Neural cell (in vitro differentiated cells): ENCODE measurements around the gene RAVER2.

Source experiments
- CTCF ChIP-seq: fragments of 450-650 bp; IDR thresholded peaks from 2 replicates; pipeline ENCODE4 v1.5.1; 2014; ENCODE audit warnings: antibody characterized with exemption, mild to moderate bottlenecking, moderate library complexity; ENCODE audit not compliant: poor library complexity, severe bottlenecking
- EP300 ChIP-seq: fragments of 450-650 bp; conservative IDR thresholded peaks from 2 replicates; pipeline ENCODE4 v1.6.1; 2014; ENCODE audit warnings: antibody characterized with exemption, mild to moderate bottlenecking, moderate library complexity; ENCODE audit not compliant: poor library complexity, severe bottlenecking
- EZH2 ChIP-seq: fragments of 200-600, 300-800 bp; shearing (Covaris generic), sonication (generic); IDR thresholded peaks from 2 replicates; pipeline ENCODE4 v1.6.1; 2014; ENCODE audit warnings: antibody characterized with exemption, low read length, borderline replicate concordance, mild to moderate bottlenecking; ENCODE audit not compliant: insufficient read depth, poor library complexity, severe bottlenecking
- MXI1 ChIP-seq: fragments of 450-650 bp; conservative IDR thresholded peaks from 2 replicates; pipeline ENCODE4 v1.6.1; 2014; ENCODE audit warnings: antibody characterized with exemption, mild to moderate bottlenecking; ENCODE audit not compliant: poor library complexity, severe bottlenecking
- POLR2AphosphoS5 ChIP-seq: IDR thresholded peaks from 2 replicates; pipeline ENCODE4 v1.6.1; 2012
- RAD21 ChIP-seq: fragments of 450-650 bp; conservative IDR thresholded peaks from 2 replicates; pipeline ENCODE4 v1.6.1; 2014; ENCODE audit warnings: antibody characterized with exemption, mild to moderate bottlenecking, moderate library complexity
- REST ChIP-seq: IDR thresholded peaks from 2 replicates; pipeline ENCODE4 v1.6.1; 2012; ENCODE audit warnings: borderline replicate concordance
- SMC3 ChIP-seq: fragments of 450-650 bp; conservative IDR thresholded peaks from 2 replicates; pipeline ENCODE4 v1.6.1; 2014; ENCODE audit warnings: antibody characterized with exemption, mild to moderate bottlenecking, moderate library complexity; ENCODE audit not compliant: poor library complexity
- TAF1 ChIP-seq: IDR thresholded peaks from 2 replicates; pipeline ENCODE4 v1.6.1; 2012; ENCODE audit warnings: low read depth

GRCh38 chr1:64848803-64849202, 103.9 kb downstream of the RAVER2 start:
- no peak for TF ChIP-seq CTCF
- no peak for TF ChIP-seq RAD21
- no peak for TF ChIP-seq EZH2
- no peak for TF ChIP-seq SMC3
- no peak for TF ChIP-seq POLR2AphosphoS5
- no peak for TF ChIP-seq TAF1
- TF ChIP-seq EP300, result no peak
- TF ChIP-seq REST, result no peak
- TF ChIP-seq MXI1, result no peak
